ENCODE data around the gene PNKP. TPM values are rescaled to one million over a fixed set of nuclear protein-coding genes. Genes with fewer than 3 reads are reported as not detected.

PNKP gene
- total RNA-seq, 2 experiments from 2014 or later: 86.7 to 93.1 TPM

GRCh38 chr19:49855676-49856573, 11.5 kb downstream of the PNKP start:
- POLR2A ChIA-PET: no interaction called here
- CTCF ChIA-PET: no interaction called here

GRCh38 chr19:49855277-49855675, 12.1 kb downstream of the PNKP start:
- ChIA-PET POLR2A (no interaction called here), CTCF (no interaction called here)

- ChIA-PET CTCF (no interaction called here), POLR2A (interaction anchor here (0.7 to 2.4 kb wide), 3 partner anchors 9 to 15 kb away, joined by 3 to 10 read pairs (median 3); no protein-coding TSS in a partner anchor)
These were observed 12.8 kb downstream of the PNKP start for GRCh38 chr19:49854378-49855263.

GRCh38 chr19:49853852-49854377, 13.5 kb downstream of the PNKP start:
- ChIA-PET POLR2A (interaction anchor here (0.6 to 2.4 kb wide), 5 partner anchors 10 to 655 kb away, joined by 3 to 10 read pairs (median 3); no protein-coding TSS in a partner anchor), CTCF (interaction anchor here (0.7 kb wide), 1 partner anchor 68 kb away, joined by 5 read pairs; no protein-coding TSS in a partner anchor)

GRCh38 chr19:49852631-49853126, 14.7 kb downstream of the PNKP start:
- ChIA-PET POLR2A (interaction anchor here (0.7 to 2.4 kb wide), 3 partner anchors 11 to 250 kb away, joined by 3 to 10 read pairs (median 4); no protein-coding TSS in a partner anchor), CTCF (interaction anchor here (0.6 to 0.7 kb wide), 4 partner anchors 17 to 743 kb away, joined by 3 to 4 read pairs (median 4); no protein-coding TSS in a partner anchor)

- ChIA-PET POLR2A (interaction anchor here (0.8 to 2.4 kb wide), 4 partner anchors 12 to 18 kb away, joined by 3 to 10 read pairs (median 6); partner anchors contain the start of gene PNKP), CTCF (interaction anchor here (0.6 to 1.0 kb wide), 2 partner anchors 17 to 131 kb away, joined by 3 read pairs; no protein-coding TSS in a partner anchor)
These were observed 15.7 kb downstream of the PNKP start for GRCh38 chr19:49851456-49852259.

- ChIA-PET CTCF (interaction anchor here (1.0 to 1.5 kb wide), 7 partner anchors 13 to 348 kb away, joined by 3 to 4 read pairs (median 3); partner anchors contain the start of genes ATF5 and NUP62), POLR2A (interaction anchor here (0.6 to 1.8 kb wide), 6 partner anchors 13 to 79 kb away, joined by 3 to 13 read pairs (median 4); partner anchors contain the start of gene PNKP)
These were observed 16.7 kb downstream of the PNKP start, which contains the start of gene PTOV1 for GRCh38 chr19:49850487-49851342. TSS of gene PTOV1 (plus strand) at chr19:49851159.

- ChIA-PET CTCF (interaction anchor here (1.0 to 1.5 kb wide), 6 partner anchors 13 to 347 kb away, joined by 3 to 4 read pairs (median 3); partner anchors contain the start of genes ATF5 and NUP62), POLR2A (interaction anchor here (0.8 to 1.8 kb wide), 4 partner anchors 14 to 80 kb away, joined by 3 to 9 read pairs (median 4); partner anchors contain the start of gene PNKP)
These were observed 17.2 kb downstream of the PNKP start for GRCh38 chr19:49850221-49850486.

GRCh38 chr19:49849433-49850220, 17.7 kb downstream of the PNKP start:
- ChIA-PET POLR2A (interaction anchor here (1.1 to 1.6 kb wide), 2 partner anchors 14 to 17 kb away, joined by 4 to 5 read pairs; no protein-coding TSS in a partner anchor), CTCF (interaction anchor here (1.1 to 1.5 kb wide), 3 partner anchors 80 to 347 kb away, joined by 3 read pairs; partner anchors contain the start of genes ATF5 and NUP62)

GRCh38 chr19:49848938-49849337, 18.4 kb downstream of the PNKP start:
- CTCF ChIA-PET: no interaction called here
- POLR2A ChIA-PET: interaction anchor here (1.1 kb wide), 1 partner anchor 20 kb away, joined by 5 read pairs; no protein-coding TSS in a partner anchor

- POLR2A ChIA-PET: interaction anchor here (1.1 kb wide), 1 partner anchor 21 kb away, joined by 5 read pairs; no protein-coding TSS in a partner anchor
- CTCF ChIA-PET: interaction anchor here (0.9 kb wide), 1 partner anchor 22 kb away, joined by 3 read pairs; no protein-coding TSS in a partner anchor
These were observed 19.4 kb downstream of the PNKP start for GRCh38 chr19:49847731-49848696.

- CTCF ChIA-PET: no interaction called here
- POLR2A ChIA-PET: no interaction called here
These were observed 21.0 kb downstream of the PNKP start for GRCh38 chr19:49846408-49846807.

- POLR2A ChIA-PET: no interaction called here
- CTCF ChIA-PET: no interaction called here
These were observed 22.0 kb downstream of the PNKP start for GRCh38 chr19:49845414-49845813.

- CTCF ChIA-PET: no interaction called here
- POLR2A ChIA-PET: no interaction called here
These were observed 23.0 kb downstream of the PNKP start for GRCh38 chr19:49844138-49845095.

All from activated CD8-positive, alpha-beta memory T cell treated with anti-CD3 and anti-CD28 coated beads for 36 hours (primary cell).